Activated CD4-positive, alpha-beta T cell treated with anti-CD3 and anti-CD28 coated beads, Interleukin-2, amount 50 U/mL, for 24 hours (primary cell): ENCODE results near the gene KREMEN1.

Source experiments
- DNase-seq, 2 donors: peaks; one replicate each; pipeline ENCODE4 v3.0.0-alpha.2; 2020; ENCODE audit warnings: low read depth in 1 of 2, low spot score in 1 of 2

The KREMEN1 gene

DNA sequence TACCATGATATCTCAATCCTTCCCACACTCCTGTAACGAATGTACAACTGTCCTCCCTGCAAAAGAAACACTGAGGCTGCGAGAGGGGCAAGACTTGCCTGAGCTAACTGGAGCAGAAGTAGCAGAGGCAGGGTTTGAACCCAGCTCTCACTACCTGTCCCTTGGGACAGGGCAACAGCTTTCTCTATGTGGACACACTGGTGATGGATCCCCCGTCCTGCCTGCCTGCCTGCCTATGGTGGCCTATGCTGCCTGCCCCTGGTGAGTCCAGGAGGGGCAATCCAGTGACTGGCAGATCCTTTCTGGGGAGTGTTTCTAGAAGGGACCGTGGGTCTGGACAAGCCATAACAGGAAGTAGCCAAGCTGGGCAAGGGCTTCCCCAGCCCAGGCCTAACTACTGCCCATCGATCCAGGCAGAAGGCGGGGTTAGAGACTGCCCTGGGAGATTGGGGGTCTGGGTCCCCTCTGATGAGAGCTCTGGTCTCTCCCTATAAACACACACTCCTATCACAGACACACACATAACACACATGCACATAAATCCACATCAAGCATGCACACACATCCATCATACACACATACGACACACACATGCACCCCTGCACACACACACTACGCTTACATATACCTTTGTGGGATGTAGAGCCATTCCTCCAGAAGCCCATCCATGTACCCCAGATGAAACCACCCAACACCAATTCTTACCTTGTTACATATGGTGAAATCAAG lies 131.8 kb downstream of the KREMEN1 start:
- no peak for DNase-seq

DNA sequence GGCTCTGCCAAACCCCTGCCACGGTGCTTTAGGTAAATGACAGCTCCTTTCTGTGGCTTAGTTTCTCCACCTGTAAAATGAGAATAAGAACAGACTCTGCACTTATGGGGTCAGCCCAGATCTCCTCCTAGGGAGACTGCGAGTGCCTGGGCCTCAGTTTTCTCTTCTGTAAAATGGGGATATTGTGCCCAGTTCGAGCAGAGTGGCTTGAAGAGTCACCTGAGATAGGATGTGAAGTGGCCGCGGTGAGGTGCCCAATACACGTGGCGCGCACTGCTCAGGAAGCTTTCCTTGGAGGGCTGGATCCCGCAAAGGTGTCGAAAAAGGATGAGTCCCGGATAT lies 132.4 kb downstream of the KREMEN1 start:
- DNase-seq, result no peak

DNA sequence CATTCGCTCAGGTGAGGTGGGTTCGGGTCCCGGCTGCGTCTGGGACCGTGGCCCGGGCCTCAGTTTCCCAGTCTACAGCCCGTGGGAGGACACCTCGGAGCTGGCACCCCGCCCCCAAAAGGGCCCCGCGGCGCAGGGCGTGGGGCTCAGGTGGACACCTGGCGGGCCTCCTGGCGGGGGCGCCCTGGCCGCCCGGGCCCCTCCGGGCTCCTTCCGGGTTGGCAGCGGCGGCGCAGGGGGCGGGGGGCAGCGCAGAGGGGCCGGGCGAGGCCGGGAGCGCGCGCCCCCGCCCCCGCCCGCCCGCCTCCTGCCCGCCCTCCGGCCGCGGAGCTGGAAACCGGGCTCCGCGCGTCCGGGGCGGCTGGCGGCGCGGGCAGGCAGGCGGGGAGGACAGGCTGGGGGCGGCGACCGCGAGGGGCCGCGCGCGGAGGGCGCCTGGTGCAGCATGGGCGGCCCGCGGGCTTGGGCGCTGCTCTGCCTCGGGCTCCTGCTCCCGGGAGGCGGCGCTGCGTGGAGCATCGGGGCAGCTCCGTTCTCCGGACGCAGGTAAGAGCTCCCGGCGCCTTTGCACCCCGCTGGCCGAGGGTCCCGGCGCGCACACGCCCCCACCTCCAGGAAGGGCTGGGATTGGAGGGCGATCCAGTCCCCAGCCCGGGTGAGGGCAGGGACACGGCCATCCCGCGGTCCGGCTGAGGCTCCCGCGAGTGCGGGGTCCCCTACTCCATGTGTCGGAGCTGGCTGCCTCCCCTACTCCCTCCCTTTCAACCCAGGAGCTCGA lies 132.9 kb downstream of the KREMEN1 start, which contains the start of gene EMID1:
TSS of gene EMID1 (plus strand) at position 303 of the 778 bp plus-strand sequence. CDS start at position 446, 143 bp downstream.
- no peak for DNase-seq

DNA sequence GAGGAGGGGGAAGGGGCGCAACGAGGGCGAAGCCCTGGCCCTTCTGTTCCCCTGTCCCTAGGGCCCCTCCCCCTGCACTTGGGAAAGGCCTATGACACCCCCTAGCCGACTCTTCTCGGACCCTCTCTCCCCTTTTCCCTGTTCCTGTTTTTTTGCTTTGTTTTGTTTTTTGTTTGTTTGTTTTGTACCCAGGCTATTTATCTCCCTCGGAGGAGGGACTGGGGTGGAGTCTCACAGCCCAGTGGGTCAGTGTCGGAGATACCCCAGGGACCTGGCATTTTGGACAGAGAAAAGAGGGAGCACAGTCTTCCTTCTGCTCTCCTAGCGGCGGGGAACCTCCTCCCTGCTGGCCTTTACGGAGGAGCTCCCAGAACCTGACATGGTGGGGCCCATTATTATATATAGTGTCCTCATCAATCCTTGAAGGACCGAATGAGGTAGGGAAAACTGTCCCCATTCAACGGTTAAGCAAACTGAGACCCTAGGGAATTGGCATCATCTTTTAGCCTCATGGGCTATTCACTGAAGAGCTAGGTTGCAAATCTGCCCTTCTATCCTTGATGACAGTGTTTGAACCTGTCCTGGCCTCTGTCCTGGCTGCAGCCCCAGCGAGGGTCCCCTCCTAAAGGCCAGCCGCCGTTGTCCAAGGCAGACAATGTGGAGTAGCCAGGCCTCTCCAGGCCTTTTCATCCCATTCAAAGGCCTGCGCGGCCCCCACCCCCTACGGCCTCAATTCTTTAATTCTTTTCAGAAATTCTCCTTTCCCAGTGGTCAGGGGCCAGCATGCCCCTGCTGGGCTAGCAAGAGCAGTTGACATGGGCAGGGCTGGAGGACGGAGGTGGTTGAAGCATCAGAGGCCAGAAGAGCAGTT lies 133.8 kb downstream of the KREMEN1 start:
- DNase-seq, result no peak

DNA sequence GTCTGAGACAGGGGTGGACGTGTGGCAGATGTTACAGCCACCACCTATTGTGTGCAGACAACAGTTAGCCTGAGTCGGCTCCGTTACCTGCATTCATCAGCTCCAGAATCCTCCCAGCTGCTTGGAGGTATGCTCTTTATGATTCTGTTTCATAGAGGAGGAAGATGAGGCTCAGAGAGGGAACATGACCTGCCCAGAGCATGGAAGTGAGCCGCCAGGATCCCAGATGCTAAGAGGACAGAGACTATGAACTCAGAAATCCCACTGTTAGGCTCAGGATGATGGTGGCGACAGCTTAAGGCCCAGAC lies 134.4 kb downstream of the KREMEN1 start:
- DNase-seq, result no peak

DNA sequence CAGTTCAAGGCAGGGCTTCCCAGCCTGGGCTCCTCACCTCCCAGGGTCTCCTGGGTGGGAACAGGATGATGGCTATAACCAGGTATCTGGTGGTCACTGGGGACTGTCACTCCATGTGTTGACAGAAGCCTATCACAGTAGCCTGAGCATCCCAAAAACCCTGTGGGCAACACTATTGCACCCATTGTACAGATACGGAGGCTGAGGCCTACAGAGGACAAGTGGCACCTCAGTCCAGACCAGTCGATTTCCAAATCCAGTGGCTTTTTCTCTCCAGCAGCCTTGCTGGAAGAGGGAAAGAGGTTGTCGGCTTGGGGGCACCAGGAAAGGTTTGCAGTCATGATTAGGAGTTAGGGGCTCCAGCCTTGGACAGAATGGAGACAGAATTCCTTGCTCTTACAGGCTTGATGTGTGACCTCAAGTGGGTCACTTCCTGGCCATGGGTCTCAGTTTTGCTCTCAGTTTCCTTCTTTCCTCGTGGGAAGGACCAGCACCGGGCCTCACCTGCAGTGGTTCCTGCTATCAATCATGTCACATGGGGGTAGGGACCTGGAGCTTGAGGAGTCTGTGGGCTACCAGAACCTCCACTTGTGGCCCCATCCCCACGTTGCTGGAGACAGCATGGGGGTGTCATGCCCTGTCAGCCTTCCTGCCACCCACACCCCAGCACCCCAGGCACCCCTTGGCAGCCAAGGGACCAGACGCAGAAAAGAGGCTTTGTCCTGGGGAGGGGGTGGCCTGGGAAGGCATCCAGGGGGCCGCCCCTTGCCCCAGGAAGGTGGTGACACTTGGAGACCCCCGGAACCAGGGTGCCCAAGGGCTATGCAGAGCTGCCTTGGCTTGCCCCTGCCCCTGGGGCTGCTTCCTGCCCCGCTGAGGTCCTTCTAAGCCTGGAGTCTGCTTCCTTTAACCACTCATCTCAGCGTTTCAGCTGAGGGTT lies 135.0 kb downstream of the KREMEN1 start:
- DNase-seq, result no peak

DNA sequence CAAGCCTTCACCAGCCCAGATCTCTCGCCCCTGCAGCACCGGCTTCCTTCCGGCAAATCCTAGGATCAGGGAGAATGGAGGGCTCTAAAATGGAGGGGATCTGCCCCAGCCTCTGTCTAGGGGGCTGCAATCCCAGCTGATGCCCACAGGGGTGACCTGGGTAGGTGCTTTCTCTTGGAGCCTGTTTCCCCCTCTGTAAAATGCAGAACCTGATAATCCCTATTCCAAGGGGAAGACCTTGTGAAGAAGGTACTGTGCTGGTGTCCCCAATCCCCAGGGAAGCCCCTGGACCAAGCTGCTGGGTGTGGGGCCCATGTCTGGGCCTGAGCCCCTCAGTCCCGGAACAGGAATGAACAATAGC lies 135.6 kb downstream of the KREMEN1 start:
- DNase-seq, result no peak

DNA sequence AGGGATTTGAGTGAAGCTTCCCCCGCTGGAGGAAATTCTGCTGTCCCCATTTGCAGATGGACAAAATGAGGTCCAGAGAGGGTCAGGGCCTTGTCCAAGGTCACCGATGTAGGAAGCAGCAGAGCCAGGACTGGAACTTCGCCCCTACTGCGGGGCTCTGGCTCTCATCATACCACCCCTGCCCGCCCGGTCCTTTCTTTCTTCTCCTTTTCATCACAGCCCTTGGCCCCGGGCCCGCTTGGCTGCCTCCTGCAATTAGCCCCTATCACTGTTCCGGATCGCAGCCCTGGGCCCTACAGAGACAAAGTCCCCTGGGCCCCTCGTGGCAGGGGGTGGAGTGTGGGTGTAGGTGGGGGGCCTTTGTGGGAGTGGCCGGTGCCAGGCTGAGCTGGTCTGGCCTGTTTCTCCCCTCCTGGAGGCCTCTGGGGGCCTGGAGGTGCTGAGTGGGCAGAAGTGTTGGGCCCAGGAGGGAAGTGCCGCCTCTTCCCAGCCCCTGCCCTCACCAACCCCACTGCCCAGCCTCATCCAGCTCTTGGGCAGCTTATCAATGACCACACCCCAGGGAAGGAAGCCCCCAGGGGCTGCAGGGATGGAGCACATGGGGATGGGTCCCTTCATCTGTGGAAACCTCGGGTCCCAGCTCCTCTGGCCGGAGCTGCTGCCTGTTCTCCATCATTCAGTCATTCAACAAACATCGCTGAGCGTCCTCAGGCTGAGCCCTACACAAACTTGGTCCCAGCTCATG lies 136.2 kb downstream of the KREMEN1 start:
- no peak for DNase-seq

DNA sequence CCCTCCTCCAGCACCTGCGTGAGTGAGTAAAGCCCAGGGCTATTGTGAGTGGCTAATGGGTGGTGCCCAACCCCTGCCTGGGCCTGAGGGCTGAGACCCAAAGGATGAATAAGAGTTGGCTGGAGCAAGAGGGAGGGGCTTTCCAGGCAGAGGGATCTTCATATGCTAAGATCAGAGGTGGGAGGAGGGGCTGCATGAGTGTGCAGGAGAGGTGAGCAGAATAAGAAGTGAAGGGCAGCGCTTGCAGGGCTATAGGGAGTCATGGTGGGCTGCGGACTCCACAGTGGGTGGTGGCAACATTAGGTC lies 136.7 kb downstream of the KREMEN1 start:
- DNase-seq, result no peak

DNA sequence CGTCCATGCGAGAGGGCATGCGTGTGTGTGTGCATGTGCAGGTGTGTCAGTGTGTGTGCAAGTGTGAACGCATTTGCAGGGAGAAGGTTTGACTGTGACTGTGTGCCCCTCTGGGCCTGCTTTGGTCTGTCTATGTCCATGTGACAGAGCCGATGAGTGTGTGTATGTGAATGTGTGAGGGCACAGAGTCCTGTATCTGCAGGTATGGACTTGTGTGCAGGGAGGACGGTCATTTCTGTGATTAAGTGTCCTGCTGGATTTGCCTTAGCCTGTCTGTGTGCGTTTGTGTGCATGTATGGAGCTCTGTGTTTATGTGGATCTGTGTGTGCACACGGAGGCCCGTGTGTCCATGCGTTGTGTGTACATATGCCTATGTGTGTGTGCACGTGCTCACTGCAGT lies 138.2 kb downstream of the KREMEN1 start:
- no peak for DNase-seq

DNA sequence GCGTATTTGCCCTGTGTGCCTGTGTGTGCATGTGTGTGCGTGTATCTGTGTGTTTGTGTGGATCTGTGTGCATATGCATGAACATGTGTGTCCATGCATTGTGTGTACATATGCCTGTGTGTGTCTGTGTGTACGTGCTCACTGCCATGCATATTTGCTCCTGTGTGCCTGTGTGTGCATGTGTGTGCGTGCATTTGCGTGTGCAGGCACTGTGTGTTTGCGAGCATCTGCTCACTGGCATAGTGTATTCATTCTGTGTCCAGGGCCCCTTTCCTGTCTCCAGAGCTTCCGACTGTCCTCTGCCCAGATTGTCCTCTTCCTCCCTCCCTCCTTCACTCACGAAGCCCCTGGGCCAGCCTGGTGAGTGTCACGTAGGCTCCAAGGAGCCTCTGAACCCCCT lies 138.6 kb downstream of the KREMEN1 start:
- DNase-seq, result no peak

DNA sequence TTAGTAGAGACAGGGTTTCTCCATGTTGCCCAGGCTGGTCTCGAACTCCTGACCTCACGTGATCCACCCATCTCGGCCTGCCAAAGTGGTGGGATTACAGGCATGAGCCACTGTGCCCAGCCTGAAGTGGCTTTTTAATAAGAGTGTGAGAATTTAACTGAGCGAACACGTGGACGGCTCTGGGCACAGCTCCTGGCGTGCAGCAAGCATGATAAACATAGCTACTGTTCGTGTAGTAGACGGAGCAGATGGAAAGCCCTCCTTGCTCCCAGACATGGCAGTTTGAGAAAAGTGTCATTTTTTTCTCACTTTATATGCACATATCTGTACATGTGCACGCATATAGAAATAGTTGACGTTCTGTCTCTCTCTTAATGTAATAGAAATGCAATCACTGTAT lies 139.9 kb downstream of the KREMEN1 start:
- no peak for DNase-seq

DNA sequence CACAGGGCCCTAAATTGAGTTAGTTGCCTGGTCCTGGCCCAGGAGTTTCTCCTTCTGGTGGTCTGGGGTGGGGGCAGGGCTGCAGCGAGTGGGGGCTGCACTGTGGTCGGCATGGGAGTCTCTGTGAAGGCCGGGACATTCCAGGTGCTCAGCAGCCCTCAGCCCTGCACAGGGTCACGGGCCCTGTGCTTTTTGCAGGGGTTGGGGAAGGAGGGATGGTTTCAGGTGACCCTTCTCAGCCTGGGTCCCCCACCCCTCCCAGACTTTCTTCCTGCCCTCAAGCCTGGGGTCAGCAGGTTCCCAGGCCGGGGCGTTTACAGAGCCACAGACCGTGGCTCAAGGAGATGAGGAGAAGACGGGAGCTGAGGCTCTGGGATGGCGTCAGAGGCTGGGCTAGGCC lies 140.7 kb downstream of the KREMEN1 start:
- DNase-seq, result no peak

DNA sequence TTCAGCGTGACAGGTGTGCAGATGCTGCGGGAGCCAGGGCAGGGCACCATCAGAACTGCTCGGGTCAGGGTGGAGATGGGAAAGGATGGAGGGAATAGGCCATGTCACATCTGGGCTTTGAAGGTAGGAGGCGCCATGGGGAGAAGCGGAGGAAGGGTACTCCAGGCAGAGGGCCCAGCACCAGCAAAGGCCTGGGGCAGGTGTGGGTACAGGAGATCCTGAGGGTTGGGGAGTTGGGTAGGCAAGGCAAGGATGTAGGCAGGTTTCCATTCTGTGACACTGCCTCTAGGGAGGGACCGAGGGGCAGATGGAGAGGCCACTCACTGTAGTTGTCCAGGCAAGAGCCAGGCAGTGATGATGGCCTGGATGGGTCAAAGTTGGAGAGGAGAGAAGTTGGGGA lies 141.4 kb downstream of the KREMEN1 start:
- DNase-seq, result no peak

DNA sequence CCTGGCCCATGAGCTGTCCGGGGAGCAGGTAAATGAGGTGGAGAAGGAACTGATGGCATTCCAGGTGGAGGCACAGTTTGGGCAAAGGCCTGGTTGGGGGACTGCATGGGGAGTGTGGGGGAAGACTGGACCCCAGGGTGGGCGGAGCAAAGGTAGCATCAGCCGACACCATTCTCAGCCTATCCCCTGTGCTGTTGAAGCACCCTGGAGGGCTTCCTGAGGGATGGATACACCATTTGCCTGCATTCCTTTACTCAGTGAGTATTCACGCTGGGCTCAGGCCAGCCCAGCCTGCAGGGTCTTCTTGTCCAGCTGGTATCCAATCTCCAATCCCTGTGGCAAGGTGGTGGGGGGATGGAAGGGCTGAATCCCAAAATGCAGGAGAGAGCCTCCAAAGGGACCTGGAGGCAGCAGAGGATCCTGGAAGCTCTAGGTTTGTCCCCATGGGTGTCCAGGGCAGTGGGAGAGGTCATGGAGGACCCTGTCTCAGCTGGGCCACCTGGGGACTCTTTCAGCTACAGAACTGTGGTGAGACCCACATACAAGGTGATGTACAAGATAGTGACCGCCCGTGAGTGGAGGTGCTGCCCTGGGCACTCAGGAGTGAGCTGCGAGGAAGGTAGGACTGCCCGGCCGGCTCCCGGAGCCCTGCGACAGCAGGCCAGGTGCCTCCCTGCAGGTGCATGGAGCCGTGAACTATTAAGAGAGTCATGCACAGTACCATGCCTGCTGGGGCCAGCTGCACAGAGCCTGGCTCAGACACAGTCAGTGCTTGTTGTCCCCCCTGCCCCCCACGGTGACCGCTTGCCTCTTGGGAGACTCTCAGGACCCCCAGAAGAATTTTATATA lies 142.4 kb downstream of the KREMEN1 start:
- DNase-seq, result no peak

DNA sequence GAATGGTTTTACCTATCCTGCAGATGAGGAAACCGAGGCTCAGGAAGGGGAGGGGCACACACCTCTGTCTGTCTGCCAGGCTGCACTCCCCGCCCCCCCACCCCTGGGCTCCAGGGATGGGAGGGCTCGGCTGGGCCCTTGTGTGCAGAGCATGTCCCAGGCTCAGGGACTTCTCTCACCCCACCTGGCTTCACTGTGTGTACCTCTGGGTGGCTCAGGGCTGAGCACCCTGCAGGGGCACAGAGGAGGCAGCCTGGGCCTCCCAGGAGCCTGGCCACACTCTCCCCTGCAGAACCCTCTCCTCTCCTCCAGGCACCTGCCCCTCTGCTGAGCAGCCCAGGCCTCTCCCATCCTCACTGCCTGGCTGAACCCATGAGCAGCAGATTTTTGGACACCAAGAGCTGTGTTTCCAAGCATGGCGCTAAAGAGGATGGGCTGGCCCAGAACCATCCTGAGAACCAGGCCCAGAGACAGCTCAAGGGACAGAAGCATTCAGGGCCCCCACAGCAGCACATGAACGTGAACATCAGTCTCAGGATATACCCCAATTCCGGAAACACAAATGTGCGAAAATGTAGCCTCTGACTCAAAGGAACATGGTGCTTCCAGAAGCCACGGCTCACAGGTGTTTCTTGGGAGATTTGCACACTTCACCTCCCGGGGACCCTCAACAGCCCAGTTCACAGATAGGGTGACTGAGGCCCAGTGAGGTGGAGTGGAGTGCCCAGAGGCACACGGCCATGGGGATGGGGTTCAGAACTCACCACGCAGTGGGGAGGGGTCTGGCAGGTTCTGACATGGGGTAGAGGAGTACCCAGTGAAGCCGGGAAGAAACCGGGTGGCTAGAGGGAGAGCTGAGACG lies 143.4 kb downstream of the KREMEN1 start:
- DNase-seq, result no peak

DNA sequence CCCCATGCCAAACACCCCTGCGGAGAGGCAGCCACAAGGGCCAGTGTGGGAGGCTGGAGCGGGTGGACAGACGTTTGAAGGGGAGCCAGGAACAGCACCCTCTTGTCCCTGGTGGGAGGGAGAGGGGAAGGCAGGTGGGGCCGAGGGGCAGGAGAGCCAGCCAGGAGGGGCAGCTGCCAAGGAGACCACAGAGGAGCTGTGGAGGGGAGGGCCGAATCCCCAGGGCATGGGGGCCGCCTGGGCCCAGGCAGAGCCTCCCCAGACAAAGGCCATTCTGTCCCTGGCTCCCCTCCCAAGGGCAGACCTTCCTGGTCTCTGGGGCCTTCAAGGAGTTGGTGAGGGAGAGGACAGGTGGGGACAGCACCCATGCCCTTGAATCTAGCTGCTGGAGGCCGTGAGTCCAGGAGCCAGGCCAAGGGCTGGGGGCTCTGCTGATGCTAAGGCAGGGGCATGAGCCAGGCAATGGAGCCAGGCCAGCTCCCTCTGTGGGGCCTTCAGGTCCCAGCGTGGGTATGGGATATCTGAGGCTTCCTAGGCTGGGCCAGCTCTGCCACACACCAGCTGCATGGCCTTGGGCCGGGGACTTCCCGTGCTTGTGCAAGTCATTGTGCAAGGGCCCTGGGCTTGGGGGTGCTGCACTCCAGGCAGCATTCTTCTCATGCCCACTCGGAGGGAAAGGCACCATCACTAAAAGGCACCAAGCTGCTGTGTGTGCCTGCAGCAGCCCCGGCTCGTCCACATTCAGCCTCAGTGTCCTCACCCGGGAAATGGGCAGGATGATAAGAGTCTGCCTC lies 144.2 kb downstream of the KREMEN1 start:
- DNase-seq, result no peak
